HEK293T (cell line): ENCODE results near the gene LAMC1.

ENCODE experiments used
- FOXM1 ChIP-seq: fragments of 450-650 bp; IDR thresholded peaks from 2 replicates; pipeline ENCODE4 v1.6.1; 2017; ENCODE audit warnings: mild to moderate bottlenecking, borderline replicate concordance
- NFRKB ChIP-seq: fragments of 450-650 bp; IDR thresholded peaks from 2 replicates; pipeline ENCODE4 v1.6.1; 2016; ENCODE audit warnings: mild to moderate bottlenecking, moderate library complexity

DNA sequence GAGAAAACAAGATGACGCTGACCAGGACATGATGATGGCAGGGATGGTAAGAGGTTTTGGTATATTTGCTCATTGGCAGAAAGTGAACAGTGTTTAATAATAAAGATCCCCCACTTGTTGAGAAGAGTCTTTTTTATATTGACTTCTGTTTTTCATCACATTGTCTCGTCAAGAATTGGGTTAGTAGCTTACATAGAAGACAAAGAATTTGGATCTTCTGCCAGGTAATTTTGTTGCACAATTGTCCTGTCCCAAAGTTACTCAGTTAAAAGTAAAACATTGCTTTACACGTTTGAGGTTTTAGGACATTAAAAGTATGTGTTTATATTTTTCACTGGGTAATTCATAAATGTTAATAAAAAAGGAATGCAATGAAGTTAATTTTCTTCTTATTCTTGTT, 114.6 kb downstream of the LAMC1 start:
- TF ChIP-seq FOXM1 (no peak), NFRKB (no peak)
